Stimulated activated CD4-positive, alpha-beta T cell treated with anti-CD3 and anti-CD28 coated beads, Interleukin-12 subunit alpha, Interleukin-12 subunit beta, amount 100 ng/mL, for 48 hours (primary cell): ENCODE data around the gene MBNL2.

ENCODE experiments used
- DNase-seq, 3 donors: peaks; one replicate each; pipeline ENCODE4 v3.0.0-alpha.2; 2020; ENCODE audit warnings: low read depth in 2 of 3, low spot score in 1 of 3

Gene MBNL2

GRCh38 chr13:97322740-97323342, 100.7 kb downstream of the MBNL2 start:
- DNase-seq, result no peak

- DNase-seq, result no peak
Measured at GRCh38 chr13:97324115-97324514, 102.0 kb downstream of the MBNL2 start.

- no peak for DNase-seq
Measured at GRCh38 chr13:97325738-97326137, 103.6 kb downstream of the MBNL2 start.

- no peak for DNase-seq
Measured at GRCh38 chr13:97327086-97327485, 105.0 kb downstream of the MBNL2 start.

- no peak for DNase-seq
Measured at GRCh38 chr13:97327506-97328221, 105.5 kb downstream of the MBNL2 start.

- no peak for DNase-seq
Measured at GRCh38 chr13:97328222-97328790, 106.2 kb downstream of the MBNL2 start.

GRCh38 chr13:97329331-97329730, 107.2 kb downstream of the MBNL2 start:
- DNase-seq, result no peak

GRCh38 chr13:97330448-97330847, 108.3 kb downstream of the MBNL2 start:
- no peak for DNase-seq

- DNase-seq, result no peak
Measured at GRCh38 chr13:97332742-97333141, 110.6 kb downstream of the MBNL2 start.

GRCh38 chr13:97333983-97334382, 111.8 kb downstream of the MBNL2 start:
- DNase-seq, result no peak

GRCh38 chr13:97334690-97335089, 112.6 kb downstream of the MBNL2 start:
- no peak for DNase-seq

GRCh38 chr13:97335488-97336134, 113.5 kb downstream of the MBNL2 start:
- DNase-seq, result no peak

GRCh38 chr13:97337985-97338499, 115.9 kb downstream of the MBNL2 start:
- DNase-seq, result no peak

- no peak for DNase-seq
Measured at GRCh38 chr13:97338571-97338970, 116.4 kb downstream of the MBNL2 start.

- no peak for DNase-seq
Measured at GRCh38 chr13:97339019-97339987, 117.2 kb downstream of the MBNL2 start.

GRCh38 chr13:97339988-97340749, 118.0 kb downstream of the MBNL2 start:
- no peak for DNase-seq

GRCh38 chr13:97341135-97341534, 119.0 kb downstream of the MBNL2 start:
- no peak for DNase-seq

GRCh38 chr13:97342136-97342535, 120.0 kb downstream of the MBNL2 start:
- no peak for DNase-seq

- DNase-seq, result no peak
Measured at GRCh38 chr13:97342936-97343335, 120.8 kb downstream of the MBNL2 start.
